Erythroblast (primary cell): Measurements from ENCODE around the gene GPR35.

ENCODE experiments used
- DNase-seq, 2 experiments: peaks; one replicate each; lab custom pipeline; 2025; lab: John Stamatoyannopoulos, UW
- GATA1 ChIP-seq: IDR thresholded peaks from 2 replicates; pipeline ENCODE4 v1.6.1; 2011; ENCODE audit warnings: low read depth, mild to moderate bottlenecking, control low read depth, low read length, moderate library complexity
- POLR2A ChIP-seq: IDR thresholded peaks from 2 replicates; pipeline ENCODE4 v1.6.1; 2011; ENCODE audit warnings: mild to moderate bottlenecking, low read length

Gene GPR35

GRCh38 chr2:240630771-240631547 lies 5.7 kb downstream of the GPR35 start:
- TF ChIP-seq POLR2A: no peak
- no peak for TF ChIP-seq GATA1
- no peak for DNase-seq

GRCh38 chr2:240631548-240632305 lies 6.4 kb downstream of the GPR35 start:
- TF ChIP-seq GATA1 (no peak), POLR2A (no peak)
- no peak for DNase-seq

DNA sequence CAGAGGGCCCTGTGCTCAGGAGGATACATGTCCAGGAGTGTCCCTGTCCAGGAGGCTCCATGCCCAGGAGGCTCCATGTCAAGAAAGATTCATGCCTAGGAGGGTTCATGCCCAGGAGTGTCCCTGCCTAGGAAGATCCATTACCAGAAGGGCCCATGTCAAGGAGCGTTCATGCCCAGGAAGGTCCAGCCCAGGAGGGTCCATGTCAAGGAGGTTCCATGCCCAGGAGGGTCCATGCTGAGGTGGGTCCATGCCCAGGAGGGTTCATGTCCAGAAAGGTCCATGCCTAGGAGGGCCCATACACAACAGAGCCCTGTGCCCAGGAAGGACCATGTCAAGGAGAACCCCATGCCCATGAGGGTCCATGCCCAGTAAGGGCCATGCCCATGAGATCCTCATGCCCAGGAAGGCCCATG lies 7.0 kb downstream of the GPR35 start:
- no peak for DNase-seq
- no peak for TF ChIP-seq GATA1
- TF ChIP-seq POLR2A: no peak

- DNase-seq: no peak
Measured at GRCh38 chr2:240635121-240635997, 10.1 kb downstream of the GPR35 start.

GRCh38 chr2:240635998-240636547 lies 10.8 kb downstream of the GPR35 start:
- TF ChIP-seq GATA1: no peak
- no peak for TF ChIP-seq POLR2A

More at GRCh38 chr2:240635121-240635997, 10.1 kb downstream of the GPR35 start:
- TF ChIP-seq GATA1 (no peak), POLR2A (no peak)

GRCh38 chr2:240636563-240637115 lies 11.4 kb downstream of the GPR35 start:
- TF ChIP-seq POLR2A (no peak), GATA1 (no peak)
- DNase-seq: no peak

More at GRCh38 chr2:240635998-240636547, 10.8 kb downstream of the GPR35 start:
- DNase-seq: no peak

GRCh38 chr2:240637116-240637900 lies 12.0 kb downstream of the GPR35 start:
- TF ChIP-seq POLR2A (no peak), GATA1 (no peak)
- no peak for DNase-seq

GRCh38 chr2:240637901-240638345 lies 12.6 kb downstream of the GPR35 start:
- TF ChIP-seq POLR2A (no peak), GATA1 (no peak)
- no peak for DNase-seq

DNA sequence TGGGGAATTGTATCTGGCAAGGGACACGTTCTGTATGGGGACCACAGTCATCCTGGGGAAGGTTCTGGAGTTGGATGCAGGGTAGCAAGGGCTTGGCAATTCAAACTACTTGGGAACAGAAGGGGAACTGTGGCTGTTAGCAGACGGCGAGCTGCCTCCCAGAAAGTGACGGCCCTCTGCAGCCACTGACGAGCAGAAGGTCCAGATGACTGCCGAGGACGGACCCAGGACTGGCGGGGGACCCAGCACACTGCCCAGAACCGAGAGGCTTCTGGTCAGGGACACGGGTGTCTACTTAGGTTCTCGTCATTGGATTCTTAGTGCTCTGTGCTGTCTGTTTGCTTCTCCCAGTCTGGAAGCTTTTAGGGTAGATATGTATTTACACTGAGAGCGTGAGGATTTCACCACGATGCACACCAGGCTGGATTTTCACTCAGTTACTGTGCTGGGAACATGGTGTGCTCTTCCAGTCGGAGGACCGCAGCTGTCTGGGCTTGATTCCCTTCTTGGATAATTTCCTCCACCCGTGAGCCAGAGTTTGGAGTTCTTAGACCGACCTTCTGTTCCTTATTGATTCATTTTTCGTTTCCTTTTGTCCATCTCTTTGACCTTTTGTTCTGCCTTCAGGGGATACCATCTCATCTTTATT lies 13.4 kb downstream of the GPR35 start:
- no peak for TF ChIP-seq GATA1
- TF ChIP-seq POLR2A: no peak
- no peak for DNase-seq

DNA sequence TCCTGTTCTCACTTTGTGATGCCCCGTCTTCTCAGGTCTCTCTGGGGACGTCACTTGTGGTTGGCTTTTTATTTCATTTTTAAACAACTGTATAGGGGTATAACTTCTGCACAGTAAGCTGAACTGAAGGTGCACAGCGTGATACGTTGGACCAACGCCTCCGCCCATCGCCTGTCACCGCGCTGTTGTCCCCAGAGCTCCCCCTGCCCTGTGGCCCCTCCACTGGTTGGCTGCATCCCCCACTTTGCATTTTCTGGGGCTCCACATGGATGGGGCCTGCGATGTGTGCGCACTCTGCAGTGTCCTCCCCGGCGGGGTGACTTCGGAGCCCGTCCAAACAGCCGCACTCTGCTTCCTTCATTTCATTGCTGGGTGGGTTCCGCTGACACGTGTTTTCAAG lies 14.3 kb downstream of the GPR35 start:
- no peak for DNase-seq
- TF ChIP-seq POLR2A (no peak), GATA1 (no peak)

DNA sequence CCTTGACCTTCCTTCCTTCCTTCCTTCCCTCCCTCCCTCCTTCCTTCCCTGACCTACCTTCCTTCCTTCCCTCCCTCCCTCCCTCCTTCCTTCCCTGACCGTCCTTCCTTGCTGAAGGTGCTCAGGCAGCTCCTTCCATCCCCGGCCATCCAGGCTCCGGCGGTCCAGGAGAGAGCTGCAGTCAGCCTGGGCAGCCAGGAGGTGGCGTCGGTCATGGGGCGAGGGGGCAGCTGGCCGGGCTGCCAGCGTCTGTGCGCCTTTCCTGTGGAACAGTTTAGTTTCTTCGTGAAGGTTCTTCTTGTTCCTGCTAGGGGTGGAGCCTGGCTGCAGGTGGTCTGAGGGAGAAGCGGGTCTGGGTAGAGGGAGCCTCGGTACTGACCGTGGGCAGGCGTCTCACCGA lies 15.7 kb downstream of the GPR35 start:
- no peak for TF ChIP-seq POLR2A
- TF ChIP-seq GATA1: no peak
- DNase-seq: peak in 1 of 2 experiments; percentile 32
